Measurements from ENCODE around the gene CDT1.
A peak's percentile ranks its signal among the peaks of the same experiment; 100 is the strongest.
"Not testable (repeated sequence)": the region's sequence is repeated elsewhere in the genome, so short reads cannot be mapped to it uniquely, and the experiment has no call there.

CDT1 gene

GRCh38 chr16:88769617-88770460 lies 33.8 kb upstream of the CDT1 start:
- DNase-seq = no peak

- no peak for DNase-seq
Observed at GRCh38 chr16:88770461-88771293, 32.9 kb upstream of the CDT1 start.

- no peak for DNase-seq
Observed at GRCh38 chr16:88771294-88771772, 32.3 kb upstream of the CDT1 start.

GRCh38 chr16:88771781-88772180 lies 31.8 kb upstream of the CDT1 start:
- DNase-seq = not testable (repeated sequence)

GRCh38 chr16:88772871-88773811 lies 30.4 kb upstream of the CDT1 start:
- no peak for DNase-seq

- no peak for DNase-seq
Observed at GRCh38 chr16:88773812-88774291, 29.7 kb upstream of the CDT1 start.

DNA sequence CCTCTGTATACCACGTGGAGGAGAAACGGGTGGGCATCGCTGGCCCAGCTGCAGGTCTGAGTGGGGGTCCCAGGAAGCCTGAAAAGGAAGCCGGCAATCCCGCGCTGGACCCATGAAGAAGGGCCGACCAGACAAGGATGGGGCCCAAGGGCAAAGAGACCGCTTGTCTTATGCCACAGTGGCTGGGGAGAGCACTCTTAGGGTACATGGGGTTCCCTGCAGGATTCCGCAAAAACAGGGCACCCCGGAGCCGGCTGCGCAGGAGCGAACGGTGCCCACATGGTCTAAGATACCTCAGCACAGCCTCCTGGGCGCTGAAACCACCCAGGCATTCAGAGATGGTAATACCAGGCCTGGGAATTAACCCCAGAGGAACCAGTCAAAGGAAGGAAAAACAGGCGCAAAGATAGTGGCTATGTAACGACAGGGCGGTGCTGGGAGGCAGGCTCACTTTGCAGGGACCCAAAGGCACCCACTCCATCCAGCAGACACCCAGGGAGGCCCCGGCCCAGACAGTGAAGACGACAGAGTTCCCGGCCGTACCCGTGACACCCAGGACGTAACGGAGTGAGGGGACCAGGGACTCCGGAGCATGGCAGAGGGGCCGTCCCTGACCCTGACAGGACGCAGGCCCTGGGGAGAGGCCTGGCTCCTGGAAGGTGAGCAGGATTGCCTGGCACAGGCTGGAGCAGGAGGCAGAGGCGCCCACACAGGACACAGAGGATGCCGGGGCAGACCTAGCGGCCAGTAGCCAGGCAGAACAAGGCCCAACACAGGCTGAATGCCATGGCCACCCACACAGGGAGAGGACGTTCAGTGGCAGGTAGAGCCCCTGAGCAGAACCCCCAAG lies 28.8 kb upstream of the CDT1 start:
- no peak for DNase-seq

GRCh38 chr16:88775825-88776224 lies 27.8 kb upstream of the CDT1 start:
- DNase-seq = no peak

- no peak for DNase-seq
Observed at GRCh38 chr16:88777471-88778270, 25.9 kb upstream of the CDT1 start.

GRCh38 chr16:88778271-88778525 lies 25.4 kb upstream of the CDT1 start:
- DNase-seq = no peak

GRCh38 chr16:88778541-88779065 lies 25.0 kb upstream of the CDT1 start:
- DNase-seq = no peak

GRCh38 chr16:88779406-88780141 lies 24.0 kb upstream of the CDT1 start:
- DNase-seq = no peak

DNA sequence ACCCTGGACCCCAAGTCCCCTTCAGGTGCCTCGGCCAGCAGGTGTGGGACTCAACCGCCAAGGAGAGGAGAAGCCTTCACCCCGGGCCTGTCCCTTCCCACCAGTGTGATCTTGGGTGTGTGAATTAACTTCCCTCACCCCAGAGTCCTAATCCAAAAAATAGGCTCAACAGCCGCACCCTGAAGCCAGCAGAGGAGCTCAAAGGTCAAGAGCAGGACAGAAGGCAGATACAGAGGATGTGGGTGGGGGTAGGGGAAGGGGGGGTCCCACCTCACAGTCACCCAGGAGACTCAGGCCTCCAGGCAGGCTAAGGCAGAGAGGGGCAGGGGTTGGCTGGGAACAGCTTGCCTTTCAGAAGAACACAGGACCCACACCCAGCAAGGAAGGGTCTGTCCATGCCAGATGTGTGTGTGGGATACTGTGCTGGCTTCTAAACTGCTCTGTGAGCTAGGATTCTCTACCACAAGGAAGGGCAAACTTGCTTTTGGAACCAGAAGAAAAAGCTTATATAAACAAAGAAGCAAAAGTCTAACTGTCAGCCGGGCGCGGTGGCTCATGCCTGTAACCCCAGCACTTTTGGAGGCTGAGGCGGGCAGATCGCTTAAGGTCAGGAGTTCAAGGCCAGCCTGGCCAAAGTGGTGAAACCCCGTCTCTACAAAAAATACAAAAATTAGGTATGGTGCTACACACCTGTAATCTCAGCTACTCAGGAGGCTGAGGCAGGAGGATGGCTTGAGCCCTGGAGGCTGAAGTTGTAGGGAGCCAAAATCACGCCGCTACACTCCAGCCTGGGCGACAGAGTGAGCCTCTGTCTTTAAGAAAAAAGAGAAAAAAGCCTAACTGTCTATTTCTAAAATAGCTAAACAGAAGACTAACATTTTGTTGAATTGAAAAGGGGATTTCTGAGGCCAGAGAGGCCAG lies 23.2 kb upstream of the CDT1 start:
- no peak for DNase-seq

DNA sequence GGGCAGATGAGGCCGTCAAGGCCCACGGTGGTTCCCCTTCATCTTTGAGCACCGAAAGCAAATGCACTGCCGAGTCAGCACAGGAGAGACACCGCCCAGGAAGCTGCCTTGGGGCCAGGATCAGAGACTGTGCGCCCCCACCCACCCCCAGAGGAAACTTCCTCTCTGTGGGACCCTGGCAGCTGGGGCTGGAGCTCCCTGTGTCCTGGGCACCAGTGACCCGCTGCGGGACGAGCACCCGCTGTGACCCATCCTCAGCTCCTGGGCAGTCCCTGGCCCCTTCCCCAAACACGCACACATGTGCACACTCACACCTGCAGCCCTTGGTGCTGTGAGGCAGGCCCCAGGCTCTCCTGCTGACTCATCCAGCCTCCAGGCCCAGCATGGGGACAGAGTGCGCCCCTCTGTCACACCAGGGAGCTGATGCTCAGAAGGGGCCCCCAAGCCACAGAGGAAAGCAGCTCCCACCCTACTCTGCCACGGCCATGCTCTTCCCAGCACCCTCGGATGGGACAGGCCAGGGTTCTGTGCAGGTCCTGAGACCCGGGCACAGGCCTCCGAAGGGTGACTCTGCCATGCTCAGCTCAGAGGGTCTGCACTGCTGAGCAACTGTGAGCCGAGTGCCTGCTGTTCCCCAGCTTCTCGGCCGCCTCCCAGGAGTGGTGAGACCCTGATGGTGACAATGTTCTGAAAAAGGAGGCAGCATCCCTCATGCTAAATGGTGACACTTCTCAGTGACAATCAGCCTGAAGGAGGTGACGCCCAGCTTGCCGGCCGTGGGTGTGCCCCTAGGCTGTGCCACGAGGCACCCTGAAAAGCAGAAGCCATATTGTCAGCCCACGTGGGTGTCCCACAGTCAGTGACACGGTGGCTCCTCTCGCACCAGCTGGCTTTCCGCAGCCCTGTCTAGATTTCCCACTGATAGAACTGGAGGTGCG lies 22.2 kb upstream of the CDT1 start:
- DNase-seq = peak; percentile 59

- peak; percentile 65 for DNase-seq
Observed at GRCh38 chr16:88782454-88783390, 20.9 kb upstream of the CDT1 start.

- no peak for DNase-seq
Observed at GRCh38 chr16:88783391-88784073, 20.1 kb upstream of the CDT1 start.
